ENCODE measurements around the gene FRMD4A.

DNA sequence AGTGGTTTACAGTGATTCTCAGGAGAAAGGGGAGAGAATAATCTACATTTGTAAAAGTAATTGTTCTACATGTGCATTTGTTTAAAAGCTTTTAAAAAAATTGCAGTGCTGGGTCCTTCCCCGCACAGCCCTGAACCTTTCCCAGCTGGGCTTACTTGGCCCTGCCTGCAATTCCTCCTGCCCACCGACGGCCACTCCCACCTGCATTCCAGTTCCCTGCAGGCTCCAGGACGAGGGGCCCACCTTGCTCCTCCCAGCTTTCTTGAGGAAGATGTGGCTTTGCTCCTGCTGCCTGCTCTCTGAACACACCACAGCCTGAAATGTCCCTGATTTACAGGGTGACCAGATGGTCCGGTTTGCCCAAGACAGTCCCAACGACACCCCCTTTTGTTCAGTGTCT lies 521.3 kb downstream of the FRMD4A start:
- no peak for TF ChIP-seq FOXM1 (IDR thresholded peaks at IDR 0.05; ENCODE audit: borderline replicate concordance, low read depth)
- TF ChIP-seq, protein P1, sequence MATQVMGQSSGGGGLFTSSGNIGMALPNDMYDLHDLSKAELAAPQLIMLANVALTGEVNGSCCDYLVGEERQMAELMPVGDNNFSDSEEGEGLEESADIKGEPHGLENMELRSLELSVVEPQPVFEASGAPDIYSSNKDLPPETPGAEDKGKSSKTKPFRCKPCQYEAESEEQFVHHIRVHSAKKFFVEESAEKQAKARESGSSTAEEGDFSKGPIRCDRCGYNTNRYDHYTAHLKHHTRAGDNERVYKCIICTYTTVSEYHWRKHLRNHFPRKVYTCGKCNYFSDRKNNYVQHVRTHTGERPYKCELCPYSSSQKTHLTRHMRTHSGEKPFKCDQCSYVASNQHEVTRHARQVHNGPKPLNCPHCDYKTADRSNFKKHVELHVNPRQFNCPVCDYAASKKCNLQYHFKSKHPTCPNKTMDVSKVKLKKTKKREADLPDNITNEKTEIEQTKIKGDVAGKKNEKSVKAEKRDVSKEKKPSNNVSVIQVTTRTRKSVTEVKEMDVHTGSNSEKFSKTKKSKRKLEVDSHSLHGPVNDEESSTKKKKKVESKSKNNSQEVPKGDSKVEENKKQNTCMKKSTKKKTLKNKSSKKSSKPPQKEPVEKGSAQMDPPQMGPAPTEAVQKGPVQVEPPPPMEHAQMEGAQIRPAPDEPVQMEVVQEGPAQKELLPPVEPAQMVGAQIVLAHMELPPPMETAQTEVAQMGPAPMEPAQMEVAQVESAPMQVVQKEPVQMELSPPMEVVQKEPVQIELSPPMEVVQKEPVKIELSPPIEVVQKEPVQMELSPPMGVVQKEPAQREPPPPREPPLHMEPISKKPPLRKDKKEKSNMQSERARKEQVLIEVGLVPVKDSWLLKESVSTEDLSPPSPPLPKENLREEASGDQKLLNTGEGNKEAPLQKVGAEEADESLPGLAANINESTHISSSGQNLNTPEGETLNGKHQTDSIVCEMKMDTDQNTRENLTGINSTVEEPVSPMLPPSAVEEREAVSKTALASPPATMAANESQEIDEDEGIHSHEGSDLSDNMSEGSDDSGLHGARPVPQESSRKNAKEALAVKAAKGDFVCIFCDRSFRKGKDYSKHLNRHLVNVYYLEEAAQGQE (IDR thresholded peaks at IDR 0.05; ENCODE audit: low read depth): no peak
- no peak for TF ChIP-seq RAD21 (IDR thresholded peaks at IDR 0.05; ENCODE audit: low read depth)
- TF ChIP-seq TAF1 (IDR thresholded peaks at IDR 0.05; ENCODE audit: low read depth): no peak
- TF ChIP-seq EP300 (IDR thresholded peaks at IDR 0.05; ENCODE audit: borderline replicate concordance): no peak
- no peak for TF ChIP-seq NFIC (IDR thresholded peaks at IDR 0.05)
- no peak for TF ChIP-seq EGR1 (IDR thresholded peaks at IDR 0.05)
- TF ChIP-seq YY1 (IDR thresholded peaks at IDR 0.05; ENCODE audit: low read depth): no peak
- TF ChIP-seq CREB1 (IDR thresholded peaks at IDR 0.05; ENCODE audit: low read depth): no peak
- TF ChIP-seq, protein P2, sequence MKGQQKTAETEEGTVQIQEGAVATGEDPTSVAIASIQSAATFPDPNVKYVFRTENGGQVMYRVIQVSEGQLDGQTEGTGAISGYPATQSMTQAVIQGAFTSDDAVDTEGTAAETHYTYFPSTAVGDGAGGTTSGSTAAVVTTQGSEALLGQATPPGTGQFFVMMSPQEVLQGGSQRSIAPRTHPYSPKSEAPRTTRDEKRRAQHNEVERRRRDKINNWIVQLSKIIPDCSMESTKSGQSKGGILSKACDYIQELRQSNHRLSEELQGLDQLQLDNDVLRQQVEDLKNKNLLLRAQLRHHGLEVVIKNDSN (IDR thresholded peaks at IDR 0.05): no peak
- TF ChIP-seq, protein P3, sequence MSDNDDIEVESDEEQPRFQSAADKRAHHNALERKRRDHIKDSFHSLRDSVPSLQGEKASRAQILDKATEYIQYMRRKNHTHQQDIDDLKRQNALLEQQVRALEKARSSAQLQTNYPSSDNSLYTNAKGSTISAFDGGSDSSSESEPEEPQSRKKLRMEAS (IDR thresholded peaks at IDR 0.05): no peak

All from Ishikawa (cell line).